HepG2 (cell line): ENCODE results near the gene MLH1. TPM values are rescaled to one million over a fixed set of nuclear protein-coding genes. Genes with fewer than 3 reads are reported as not detected.

ENCODE experiments used
- ASH2L ChIP-seq: fragments of 300-600, 200-600 bp; sonication (generic); IDR thresholded peaks from 2 replicates; pipeline ENCODE4 v1.7.0; 2017; ENCODE audit warnings: low read depth, mild to moderate bottlenecking, moderate library complexity, mixed read lengths, low read length; ENCODE audit not compliant: insufficient read length
- CREM ChIP-seq, 2 experiments: sonication (generic) in 1 of 2; formaldehyde crosslinking in 1 of 2; IDR thresholded peaks; 2 replicates each; pipeline versions ENCODE4 v1.4.0 to v1.6.1; 2016 to 2020; ENCODE audit warnings: antibody characterized with exemption in 1 of 2, mild to moderate bottlenecking in 1 of 2, missing genetic modification reagents in 1 of 2
- E2F1 ChIP-seq: sonication (generic); formaldehyde crosslinking; IDR thresholded peaks from 2 replicates; pipeline ENCODE4 v1.5.0; 2020; ENCODE audit warnings: missing genetic modification reagents
- ERF ChIP-seq: IDR thresholded peaks from 2 replicates; pipeline ENCODE4 v1.6.1; 2018; ENCODE audit warnings: missing biosample characterization, missing genetic modification reagents
- EZH2 ChIP-seq: conservative IDR thresholded peaks from 2 replicates; pipeline ENCODE4 v1.6.1; 2012; ENCODE audit warnings: mild to moderate bottlenecking, low read depth, low read length, moderate library complexity
- FOSL2 ChIP-seq: sonication (generic); formaldehyde crosslinking; IDR thresholded peaks from 2 replicates; pipeline ENCODE4 v1.4.0; 2020; ENCODE audit warnings: missing genetic modification reagents
- GATAD1 ChIP-seq: IDR thresholded peaks from 2 replicates; pipeline ENCODE4 v1.6.1; 2016; ENCODE audit warnings: missing genetic modification reagents, missing compliant biosample characterization
- HOXA7 ChIP-seq: sonication (generic); formaldehyde crosslinking; IDR thresholded peaks from 2 replicates; pipeline ENCODE4 v1.8.1; 2022; ENCODE audit warnings: mild to moderate bottlenecking, missing genetic modification reagents, moderate library complexity
- KDM2A ChIP-seq: sonication (generic); formaldehyde crosslinking; IDR thresholded peaks from 2 replicates; pipeline ENCODE4 v1.4.0; 2020; ENCODE audit warnings: low read depth, missing genetic modification reagents, borderline replicate concordance
- MED8 ChIP-seq: sonication (generic); formaldehyde crosslinking; IDR thresholded peaks from 2 replicates; pipeline ENCODE4 v1.8.1; 2023; ENCODE audit warnings: mild to moderate bottlenecking, missing genetic modification reagents; ENCODE audit not compliant: insufficient replicate concordance
- MEF2D ChIP-seq: sonication (generic); formaldehyde crosslinking; IDR thresholded peaks from 2 replicates; pipeline ENCODE4 v1.5.1; 2020; ENCODE audit warnings: mild to moderate bottlenecking, missing genetic modification reagents
- RAD51 ChIP-seq: fragments of 450-650 bp; IDR thresholded peaks from 2 replicates; pipeline ENCODE4 v1.6.1; 2016; ENCODE audit warnings: borderline replicate concordance
- RFX1 ChIP-seq: fragments of 450-650 bp; IDR thresholded peaks from 2 replicates; pipeline ENCODE4 v1.6.1; 2017
- RNF219 ChIP-seq: sonication (generic); formaldehyde crosslinking; IDR thresholded peaks from 2 replicates; pipeline ENCODE4 v1.5.0; 2020; ENCODE audit warnings: mild to moderate bottlenecking, missing genetic modification reagents
- SRF ChIP-seq: IDR thresholded peaks from 2 replicates; pipeline ENCODE4 v1.6.1; 2011; ENCODE audit warnings: mild to moderate bottlenecking, low read depth, low read length, moderate library complexity
- ZBTB42 ChIP-seq: sonication (generic); formaldehyde crosslinking; IDR thresholded peaks from 2 replicates; pipeline ENCODE4 v1.5.0; 2020; ENCODE audit warnings: mild to moderate bottlenecking, missing genetic modification reagents
- ZFP36L1 ChIP-seq: sonication (generic); formaldehyde crosslinking; IDR thresholded peaks from 2 replicates; pipeline ENCODE4 v1.8.0; 2022; ENCODE audit warnings: mild to moderate bottlenecking, missing genetic modification reagents, moderate library complexity
- ZFP37 ChIP-seq: sonication (generic); formaldehyde crosslinking; IDR thresholded peaks from 2 replicates; pipeline ENCODE4 v1.4.0; 2020; ENCODE audit warnings: missing genetic modification reagents, borderline replicate concordance
- ZFX ChIP-seq: sonication (generic); formaldehyde crosslinking; IDR thresholded peaks from 2 replicates; pipeline ENCODE4 v1.4.0; 2020; ENCODE audit warnings: mild to moderate bottlenecking, low read depth, missing genetic modification reagents, moderate library complexity
- ZNF335 ChIP-seq: sonication (generic); formaldehyde crosslinking; IDR thresholded peaks from 2 replicates; pipeline ENCODE4 v1.4.0; 2020; ENCODE audit warnings: missing genetic modification reagents
- ZNF547 ChIP-seq: sonication (generic); formaldehyde crosslinking; IDR thresholded peaks from 2 replicates; pipeline ENCODE4 v1.5.1; 2020; ENCODE audit warnings: mild to moderate bottlenecking, missing genetic modification reagents
- ZNF598 ChIP-seq: sonication (generic); formaldehyde crosslinking; IDR thresholded peaks from 2 replicates; pipeline ENCODE4 v1.5.1; 2020; ENCODE audit warnings: mild to moderate bottlenecking, missing genetic modification reagents, borderline replicate concordance
- ZNF883 ChIP-seq: sonication (generic); formaldehyde crosslinking; IDR thresholded peaks from 2 replicates; pipeline ENCODE4 v1.5.1; 2020; ENCODE audit warnings: mild to moderate bottlenecking, missing genetic modification reagents; ENCODE audit errors: not compliant biosample characterization
- ZSCAN5A ChIP-seq: sonication (generic); formaldehyde crosslinking; IDR thresholded peaks from 2 replicates; pipeline ENCODE4 v1.8.0; 2022; ENCODE audit warnings: mild to moderate bottlenecking, missing genetic modification reagents, borderline replicate concordance
- polyA plus RNA-seq, 8 experiments: library from polyadenylated mRNA; depleted of rRNA in 3 of 8; stranded (reverse) in 7 of 8; unstranded in 1 of 8; fragments of >200 nt; fragmentation: Illumina TruSeq in 4 of 8; extraction: Trizol in 4 of 8; gene quantifications; 2 replicates each; pipeline versions ENCODE4 v1.2.1 to v1.2.3, GENCODE V29; 2011 to 2016; ENCODE audit warnings: low read depth in 4 of 8, missing spikeins in 1 of 8, mixed read lengths in 1 of 8; ENCODE audit not compliant: insufficient read depth in 1 of 8
- total RNA-seq, 5 experiments: library from RNA; depleted of rRNA; stranded (reverse); fragments of >200 nt; fragmentation: Illumina TruSeq; extraction: Trizol; gene quantifications; 2 replicates each; pipeline ENCODE4 v1.2.3, GENCODE V29; 2016; ENCODE audit warnings: low read depth in 1 of 5
- TF ChIP-seq, protein P1 (sequence below): sonication (generic); formaldehyde crosslinking; IDR thresholded peaks from 2 replicates; pipeline ENCODE4 v1.5.0; 2020; ENCODE audit warnings: missing genetic modification reagents

Gene MLH1
- total and polyA plus RNA-seq, 2 of the 13 experiments (the other 11 are each of a cell fraction or from before 2014, with no cell fraction given): 29.5 to 70.8 TPM

GRCh38 chr3:36991923-36992805 is 1.2 kb upstream of the MLH1 start (continued):
- no peak for TF ChIP-seq RNF219 (CRISPR knock-in tag)
- TF ChIP-seq RFX1: no peak
- TF ChIP-seq, protein P1, sequence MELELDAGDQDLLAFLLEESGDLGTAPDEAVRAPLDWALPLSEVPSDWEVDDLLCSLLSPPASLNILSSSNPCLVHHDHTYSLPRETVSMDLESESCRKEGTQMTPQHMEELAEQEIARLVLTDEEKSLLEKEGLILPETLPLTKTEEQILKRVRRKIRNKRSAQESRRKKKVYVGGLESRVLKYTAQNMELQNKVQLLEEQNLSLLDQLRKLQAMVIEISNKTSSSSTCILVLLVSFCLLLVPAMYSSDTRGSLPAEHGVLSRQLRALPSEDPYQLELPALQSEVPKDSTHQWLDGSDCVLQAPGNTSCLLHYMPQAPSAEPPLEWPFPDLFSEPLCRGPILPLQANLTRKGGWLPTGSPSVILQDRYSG (CRISPR knock-in tag): no peak
- TF ChIP-seq ERF (CRISPR knock-in tag): no peak
- peak; percentile 4; the same call in 1 of the 2 replicates for TF ChIP-seq ZNF335
- TF ChIP-seq FOSL2 (CRISPR knock-in tag): 0 out of 2 replicates have a peak, but pooled peaks have one; percentile 8
- TF ChIP-seq MEF2D (CRISPR knock-in tag): no peak; the same call in 1 of the 2 replicates
- TF ChIP-seq CREM (IDR thresholded peaks at IDR 0.05): no peak
- no peak for TF ChIP-seq CREM (CRISPR knock-in tag; IDR thresholded peaks at IDR 0.05)
- no peak for TF ChIP-seq ZFX (CRISPR knock-in tag)
- 0 out of 2 replicates have a peak, but pooled peaks have one; percentile 92 for TF ChIP-seq ZNF547 (CRISPR knock-in tag)
- no peak for TF ChIP-seq EZH2
- TF ChIP-seq ZNF883: no peak
- TF ChIP-seq ZFP36L1: no peak
- TF ChIP-seq ZNF598 (CRISPR knock-in tag): peak; percentile 96; the same call in 1 of the 2 replicates
- no peak for TF ChIP-seq HOXA7
- no peak for TF ChIP-seq KDM2A (CRISPR knock-in tag)
- no peak for TF ChIP-seq RAD51
- no peak for TF ChIP-seq ZSCAN5A (CRISPR knock-in tag)
- TF ChIP-seq GATAD1 (CRISPR knock-in tag): no peak
- TF ChIP-seq ASH2L: no peak
- no peak for TF ChIP-seq ZBTB42 (CRISPR knock-in tag)
- TF ChIP-seq ZFP37 (CRISPR knock-in tag): no peak
- TF ChIP-seq MED8 (CRISPR knock-in tag): no peak
- TF ChIP-seq E2F1 (CRISPR knock-in tag): no peak
- TF ChIP-seq SRF: no peak
